KMS-11 (cell line): Measurements from ENCODE around the gene TMED1.

Source experiments
- H2AFZ ChIP-seq: fragments of 200-600 bp; sonication (generic); 2 replicates; pipeline ENCODE4 v1.6.1; 2016; ENCODE audit warnings: antibody characterized with exemption, mixed run types, low read depth
- H3K27ac ChIP-seq: fragments of 200-600 bp; sonication (generic); 2 replicates; pipeline ENCODE4 v1.6.1; 2016; ENCODE audit warnings: mild to moderate bottlenecking, mixed run types
- H3K27me3 ChIP-seq: fragments of 200-600 bp; sonication (generic); 2 replicates; pipeline ENCODE4 v1.6.1; 2017; ENCODE audit warnings: mild to moderate bottlenecking, low read depth, mixed run types, moderate library complexity; ENCODE audit not compliant: insufficient read depth
- H3K36me3 ChIP-seq: fragments of 200-600 bp; sonication (generic); 2 replicates; pipeline ENCODE4 v1.6.1; 2017; ENCODE audit warnings: mild to moderate bottlenecking, mixed run types; ENCODE audit not compliant: insufficient read depth
- H3K4me1 ChIP-seq: fragments of 200-600 bp; sonication (generic); 2 replicates; pipeline ENCODE4 v1.6.1; 2016; ENCODE audit warnings: mild to moderate bottlenecking, low read depth, mixed run types; ENCODE audit not compliant: poor library complexity, severe bottlenecking
- H3K4me2 ChIP-seq: fragments of 200-600 bp; sonication (generic); 2 replicates; pipeline ENCODE4 v1.7.0; 2016; ENCODE audit warnings: mild to moderate bottlenecking, mixed run types
- H3K4me3 ChIP-seq: fragments of 200-600 bp; sonication (generic); IDR thresholded peaks from 2 replicates; pipeline ENCODE4 v1.6.1; 2017; ENCODE audit warnings: low read depth, low read length, mixed read lengths; ENCODE audit not compliant: insufficient read depth
- H3K79me2 ChIP-seq: fragments of 200-600 bp; sonication (generic); 2 replicates; pipeline ENCODE4 v1.6.1; 2016; ENCODE audit warnings: low read depth, mixed run types; ENCODE audit not compliant: insufficient read depth
- H3K9ac ChIP-seq: fragments of 200-600 bp; sonication (generic); 2 replicates; pipeline ENCODE4 v1.6.1; 2016; ENCODE audit warnings: mild to moderate bottlenecking, mixed run types
- H4K20me1 ChIP-seq: fragments of 200-600 bp; sonication (generic); 2 replicates; pipeline ENCODE4 v1.6.1; 2016; ENCODE audit warnings: mild to moderate bottlenecking, mixed run types; ENCODE audit not compliant: insufficient read depth
- CTCF ChIP-seq: fragments of 200-600 bp; sonication (generic); conservative IDR thresholded peaks from 2 replicates; pipeline ENCODE4 v1.6.1; 2017; ENCODE audit warnings: low read depth, mild to moderate bottlenecking, antibody characterized with exemption, low read length, moderate library complexity, mixed read lengths

The TMED1 gene

GRCh38 chr19:10797078-10797477 lies 38.9 kb downstream of the TMED1 start:
- H3K4me1 ChIP-seq, result peaks cover 12% of the 10 kb centered on the region
- H3K27me3 ChIP-seq, result no peaks in the 10 kb centered on the region
- H3K4me2 ChIP-seq, result no peak overlapping the region
- peaks cover 15% of the 10 kb centered on the region; the same call in 1 of the 2 replicates for H3K36me3 ChIP-seq
- no peaks in the 10 kb centered on the region for H3K79me2 ChIP-seq
- TF ChIP-seq CTCF, result no peak
- H4K20me1 ChIP-seq, result no peaks in the 10 kb centered on the region
- H3K27ac ChIP-seq, result no peak overlapping the region
- H3K4me3 ChIP-seq, result no peak overlapping the region
- H2AFZ ChIP-seq, result no peak overlapping the region
- H3K9ac ChIP-seq, result no peak overlapping the region

GRCh38 chr19:10796653-10797052 lies 39.4 kb downstream of the TMED1 start:
- Histone ChIP-seq H3K9ac (no peak overlapping the region), H3K27ac (no peak overlapping the region), H3K79me2 (no peaks in the 10 kb centered on the region), H3K4me3 (no peak overlapping the region), H3K4me1 (peaks cover 12% of the 10 kb centered on the region), H2AFZ (no peak overlapping the region), H4K20me1 (no peaks in the 10 kb centered on the region), H3K36me3 (peaks cover 15% of the 10 kb centered on the region; the same call in 1 of the 2 replicates), H3K27me3 (no peaks in the 10 kb centered on the region), H3K4me2 (no peak overlapping the region)
- no peak for TF ChIP-seq CTCF

- Histone ChIP-seq H2AFZ (no peak overlapping the region), H3K36me3 (peaks cover 9% of the 10 kb centered on the region; the same call in 1 of the 2 replicates), H3K9ac (no peak overlapping the region), H3K27me3 (no peaks in the 10 kb centered on the region), H3K27ac (no peak overlapping the region), H4K20me1 (no peaks in the 10 kb centered on the region), H3K4me1 (no peaks in the 10 kb centered on the region), H3K4me3 (no peak overlapping the region), H3K4me2 (no peak overlapping the region), H3K79me2 (no peaks in the 10 kb centered on the region)
- no peak for TF ChIP-seq CTCF
These were observed 46.1 kb downstream of the TMED1 start for GRCh38 chr19:10789866-10790265.

GRCh38 chr19:10788146-10788545 lies 47.9 kb downstream of the TMED1 start:
- Histone ChIP-seq H3K4me2 (no peak overlapping the region), H3K79me2 (no peaks in the 10 kb centered on the region), H3K36me3 (no peaks in the 10 kb centered on the region), H3K4me3 (no peak overlapping the region), H4K20me1 (no peaks in the 10 kb centered on the region), H3K27me3 (no peaks in the 10 kb centered on the region), H2AFZ (no peak overlapping the region), H3K4me1 (no peaks in the 10 kb centered on the region), H3K9ac (no peak overlapping the region), H3K27ac (no peak overlapping the region)
- TF ChIP-seq CTCF, result no peak
